T-helper 2 cell (primary cell): Measurements from ENCODE around the gene FYN.
A peak's percentile ranks its signal among the peaks of the same experiment; 100 is the strongest.
"Not testable (repeated sequence)": the region's sequence is repeated elsewhere in the genome, so short reads cannot be mapped to it uniquely, and the experiment has no call there.

Experiments used
- DNase-seq, 5 experiments: peaks; one replicate each; pipeline versions ENCODE4 v3.0.0 to v3.0.0-alpha.2; 2012 to 2022

The FYN gene

DNA sequence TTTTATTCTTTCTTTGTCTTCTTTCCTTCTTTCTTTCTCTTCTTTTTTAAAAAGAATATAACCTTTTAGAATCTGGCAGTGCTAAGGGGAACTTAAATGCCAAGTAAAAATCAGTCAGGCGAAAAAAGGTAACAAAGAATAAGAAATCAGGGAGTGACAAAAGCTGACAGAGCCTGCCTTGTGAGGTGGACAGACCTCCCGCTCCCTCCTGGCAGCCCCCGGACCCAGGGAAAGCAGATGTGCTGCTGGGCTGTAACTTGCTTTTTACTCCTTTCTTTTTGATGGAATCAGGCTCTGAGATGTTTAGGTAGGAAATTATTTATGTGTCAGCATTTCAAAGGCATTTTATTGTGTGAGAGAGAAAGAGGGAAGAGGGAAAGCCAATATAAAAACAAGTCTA, 172.1 kb downstream of the FYN start:
- no peak for DNase-seq

DNA sequence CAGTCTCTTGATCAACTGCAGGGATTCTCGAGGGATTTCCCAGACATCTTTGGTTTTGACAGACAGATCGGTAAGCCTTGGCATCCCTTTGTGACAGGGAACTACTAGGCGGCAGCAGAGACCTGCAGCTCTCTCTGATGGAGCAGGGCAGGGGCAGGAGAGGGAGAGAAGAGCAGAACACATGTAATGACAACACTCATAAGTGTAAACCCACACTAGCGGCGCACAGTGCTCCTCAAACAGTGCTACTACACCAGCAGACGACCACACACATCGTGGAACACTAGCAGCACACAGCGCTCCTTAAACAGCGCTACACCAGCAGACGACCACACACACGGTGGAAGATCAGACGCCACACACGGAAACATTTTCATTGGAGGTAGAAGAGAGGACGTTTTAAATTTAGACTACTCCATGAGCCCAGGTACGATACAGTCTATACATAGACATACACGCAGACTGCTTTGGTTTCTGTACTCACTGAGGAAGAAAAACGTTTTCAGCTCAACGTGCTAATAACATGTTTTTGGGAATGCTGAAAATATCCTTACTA, 173.0 kb downstream of the FYN start:
- DNase-seq: peak in 1 of 5 experiments; percentile 13

DNA sequence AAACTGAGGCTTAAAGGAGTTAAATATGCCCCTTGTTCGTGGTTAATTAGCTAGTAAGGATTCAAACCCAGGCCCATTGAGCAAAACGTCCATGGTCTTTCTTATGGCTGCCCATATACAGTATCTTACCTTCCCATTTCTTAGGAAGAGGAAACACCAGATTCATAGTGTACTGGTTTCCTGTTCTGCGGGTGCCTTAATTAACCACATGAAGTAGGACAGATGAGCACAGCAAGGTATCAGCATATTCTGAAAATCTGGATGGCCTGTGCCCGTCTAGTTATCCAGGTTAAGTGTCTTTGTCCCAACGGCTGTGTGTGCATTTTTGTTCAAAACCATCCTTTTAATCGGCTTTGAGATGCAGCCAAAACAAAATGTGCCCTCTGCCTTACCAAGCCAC, 174.1 kb downstream of the FYN start:
- DNase-seq: peak in 1 of 5 experiments; percentile 55

DNA sequence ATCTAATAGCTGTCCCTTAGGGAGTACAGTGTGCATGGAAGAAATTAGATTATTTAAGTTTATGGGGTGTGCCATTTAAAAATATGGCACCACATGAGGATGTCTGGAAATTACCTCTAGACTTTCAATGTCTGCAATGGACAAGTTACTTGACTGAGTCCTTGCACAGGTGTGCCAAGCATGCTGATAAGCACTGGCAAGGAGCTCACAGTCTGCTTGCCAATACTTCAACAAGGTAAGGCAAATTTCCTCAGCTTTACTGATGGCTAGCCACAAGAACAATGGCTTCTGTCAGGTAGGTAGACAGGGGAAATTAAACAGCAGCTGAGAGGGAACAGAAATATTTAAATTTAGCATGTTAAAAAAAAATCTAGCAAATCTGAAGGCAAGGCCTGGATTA, 176.4 kb downstream of the FYN start:
- DNase-seq: no peak

DNA sequence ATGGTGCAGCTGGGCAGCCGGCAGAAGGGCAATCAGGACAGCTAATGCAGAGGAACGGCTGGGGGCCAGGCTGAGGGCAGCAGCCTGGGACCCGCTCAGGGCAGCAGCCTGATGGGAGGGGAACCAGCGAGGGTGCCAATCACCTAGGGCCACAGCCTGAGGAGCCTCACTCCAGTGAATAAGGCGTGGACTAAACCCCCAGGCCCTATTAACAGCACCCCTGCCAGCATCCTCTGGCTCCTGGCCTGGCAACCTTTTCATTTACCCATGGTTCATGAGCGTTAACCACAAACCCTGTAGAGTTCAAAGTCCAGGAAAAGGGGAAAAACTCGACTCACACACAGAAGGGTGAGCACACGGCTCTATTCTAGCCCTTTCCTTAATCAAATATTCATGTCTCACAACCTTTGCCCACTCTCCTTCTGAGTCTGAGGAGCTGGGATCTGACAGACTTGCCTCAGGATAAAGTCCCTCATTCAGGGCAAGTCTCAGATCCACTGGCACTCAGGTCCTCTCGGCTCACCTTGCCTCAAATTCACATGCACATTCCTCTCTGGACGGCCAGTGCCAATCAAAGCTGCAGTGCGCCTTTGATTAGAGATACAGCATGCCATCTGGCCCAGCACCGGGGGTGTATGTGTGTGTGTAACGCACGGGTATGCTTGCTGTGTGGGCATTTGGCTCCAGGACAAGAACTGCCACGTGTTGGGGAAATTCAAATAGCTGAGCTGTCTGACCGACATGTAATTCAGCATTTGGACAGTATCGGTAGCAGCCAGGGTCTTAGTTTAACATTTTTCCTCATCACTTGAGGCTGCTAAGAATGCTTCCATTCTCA, 180.7 kb downstream of the FYN start:
- DNase-seq: peak in 1 of 5 experiments; percentile 16

DNA sequence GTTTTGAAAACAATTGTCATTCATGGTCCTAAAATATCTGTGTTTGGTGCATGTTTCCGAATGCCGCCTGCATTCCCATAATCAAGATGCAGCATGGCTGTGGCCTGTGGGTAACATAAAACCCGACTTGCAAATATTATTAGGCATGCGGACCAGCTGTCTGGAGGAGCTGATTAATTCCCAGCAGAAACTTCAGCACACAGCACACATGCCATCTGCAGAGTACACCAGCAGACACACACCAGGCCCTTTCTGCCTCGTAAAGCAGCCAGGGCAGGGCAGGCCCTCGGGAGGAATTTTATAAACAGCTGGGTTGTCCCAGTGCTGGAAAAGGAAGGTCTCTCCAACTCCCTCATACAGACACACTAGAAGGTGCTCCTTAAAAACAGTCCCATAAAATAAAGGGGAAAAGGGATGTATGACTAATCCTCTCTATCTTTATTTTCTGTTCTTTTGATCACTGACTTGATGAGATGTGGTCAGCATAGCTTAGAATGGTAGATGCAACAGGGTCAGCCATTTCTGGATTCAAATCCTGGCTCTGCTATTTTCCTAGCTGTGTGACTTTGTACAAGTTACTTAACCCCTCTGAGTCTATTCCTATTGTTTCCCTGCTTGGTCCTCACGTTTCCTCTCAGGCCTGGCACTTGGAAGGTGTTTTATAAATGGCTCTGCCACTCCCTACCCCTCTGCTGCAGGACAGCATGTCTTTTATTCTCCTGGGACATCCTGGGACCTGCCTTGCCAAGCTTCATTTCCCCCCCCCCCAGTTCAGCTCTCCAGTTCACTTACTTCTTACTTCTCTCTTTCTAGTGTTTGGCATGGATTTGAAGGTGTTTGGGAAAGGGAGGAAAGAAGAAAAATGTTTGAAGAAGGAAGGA, 181.7 kb downstream of the FYN start:
- DNase-seq: no peak

DNA sequence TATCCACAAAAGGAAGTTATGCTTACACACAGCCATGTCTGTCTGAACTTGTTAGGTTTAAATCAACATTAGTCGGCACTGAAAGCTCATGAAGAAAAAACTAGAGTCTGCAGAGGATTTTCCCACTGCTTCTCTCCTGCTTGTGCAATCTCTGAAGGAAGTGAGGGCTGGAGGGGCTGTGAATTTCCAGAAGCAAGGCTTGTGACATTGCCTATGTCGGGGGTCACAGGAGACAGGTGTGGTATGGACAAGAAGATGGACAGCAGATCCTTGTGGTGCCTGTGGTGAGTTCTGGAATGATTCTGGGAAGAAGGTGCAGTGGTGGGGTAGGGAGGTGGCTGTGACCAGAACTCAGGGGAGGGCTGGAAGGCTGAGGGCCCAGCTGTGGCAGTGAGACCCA, 183.3 kb downstream of the FYN start:
- no peak for DNase-seq

DNA sequence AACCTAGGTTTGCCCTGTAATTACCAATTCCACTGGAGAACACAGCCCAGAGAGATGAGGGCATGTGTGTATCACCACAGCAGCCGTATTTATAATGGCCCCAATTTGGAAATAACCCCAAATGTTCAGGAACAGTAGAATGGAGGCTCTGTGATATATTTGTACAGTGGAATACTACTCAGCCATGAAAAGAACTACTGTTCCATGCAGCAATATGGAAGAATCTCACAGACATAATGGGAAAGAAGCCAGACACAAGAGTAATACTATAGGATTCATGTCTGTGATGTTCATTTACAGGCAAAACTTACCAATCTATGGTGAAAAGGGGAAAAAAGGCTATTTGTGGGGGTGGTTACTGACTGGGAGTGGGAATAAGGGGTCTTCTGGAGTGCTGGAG, 183.8 kb downstream of the FYN start:
- DNase-seq: no peak

DNA sequence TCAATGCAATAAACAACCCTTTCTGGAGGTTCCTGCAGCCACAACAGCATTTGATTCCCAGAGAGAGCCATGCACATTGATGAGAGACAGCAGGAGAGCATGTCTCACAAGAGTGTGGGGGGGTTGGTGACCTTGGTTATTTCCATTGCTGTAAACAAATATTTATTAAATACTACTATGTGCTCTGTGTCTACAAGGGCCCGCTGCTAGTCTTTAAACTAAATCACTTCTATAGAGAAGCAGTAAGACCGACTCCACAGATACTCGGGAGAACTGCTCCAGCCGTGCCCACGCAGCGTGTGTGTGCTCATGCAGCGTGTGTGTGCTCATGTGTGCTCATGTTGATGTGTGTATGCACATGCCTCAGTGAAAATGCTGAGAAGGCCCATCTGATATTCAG, 184.9 kb downstream of the FYN start:
- no peak for DNase-seq

DNA sequence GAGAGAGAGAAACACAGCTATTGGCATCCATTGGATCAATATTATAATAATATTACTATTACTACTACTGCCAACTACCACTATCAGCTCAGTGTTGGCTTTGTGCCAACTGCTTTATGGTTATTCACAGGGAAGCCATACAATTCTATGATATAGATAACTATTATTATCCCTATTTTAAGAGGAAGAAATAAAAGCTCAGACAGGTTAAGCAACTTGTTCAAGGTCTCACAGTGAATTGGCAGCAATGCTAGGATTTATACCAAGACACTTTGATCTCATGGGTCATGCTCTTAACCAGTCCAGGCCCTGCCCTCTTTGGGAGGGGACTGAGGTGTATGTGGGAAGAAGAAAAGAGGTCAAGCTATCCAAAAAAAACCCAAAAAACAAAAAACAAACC, 185.6 kb downstream of the FYN start:
- DNase-seq: no peak

DNA sequence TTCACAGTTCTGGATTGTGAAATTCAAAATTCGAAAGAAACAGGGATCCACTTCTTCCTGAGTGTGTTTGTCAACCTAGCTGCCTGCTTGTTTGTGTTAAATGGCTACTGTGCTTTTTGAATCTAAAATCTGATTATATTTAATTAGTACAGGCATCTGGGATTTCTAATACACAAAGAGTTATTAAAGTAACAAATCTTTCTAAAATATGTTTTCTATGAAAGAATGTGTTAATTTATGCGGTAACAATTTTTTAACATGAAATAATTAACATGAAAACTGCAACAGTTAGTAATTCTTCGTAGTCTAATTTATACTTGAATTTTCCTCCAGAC, 186.4 kb downstream of the FYN start:
- DNase-seq: no peak

DNA sequence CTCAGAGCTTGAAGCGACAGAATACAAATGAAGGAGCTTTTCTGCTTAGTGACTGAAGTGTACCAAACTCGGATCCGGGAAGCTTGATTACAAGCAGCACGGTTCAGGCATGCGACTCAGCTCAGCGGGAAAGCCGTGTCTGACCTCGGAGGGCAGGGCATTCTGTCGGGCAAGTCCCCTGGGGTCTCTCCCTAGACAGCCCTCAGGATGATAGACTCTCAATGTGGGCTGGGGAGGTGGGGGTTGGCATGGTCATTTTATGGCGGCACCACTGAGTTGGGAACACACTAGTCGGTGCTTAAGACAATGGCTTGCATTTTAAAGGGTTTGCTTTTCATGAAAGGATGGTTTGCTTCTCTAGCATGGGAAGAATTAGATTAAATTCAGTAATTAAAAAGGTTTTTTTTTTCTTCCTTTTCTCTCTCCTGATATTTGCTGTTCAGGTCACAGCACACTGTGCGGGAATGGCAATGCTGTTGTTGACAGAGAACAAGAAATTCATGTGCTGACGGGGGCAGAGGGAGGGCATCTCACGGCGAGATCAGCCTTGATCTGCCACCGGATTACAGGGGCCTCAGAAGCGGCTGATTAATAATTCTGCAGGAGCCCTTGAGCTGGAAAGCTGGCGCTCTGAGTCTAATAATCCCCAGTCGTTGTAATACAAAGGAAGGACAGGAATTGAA, 186.9 kb downstream of the FYN start:
- DNase-seq: no peak

DNA sequence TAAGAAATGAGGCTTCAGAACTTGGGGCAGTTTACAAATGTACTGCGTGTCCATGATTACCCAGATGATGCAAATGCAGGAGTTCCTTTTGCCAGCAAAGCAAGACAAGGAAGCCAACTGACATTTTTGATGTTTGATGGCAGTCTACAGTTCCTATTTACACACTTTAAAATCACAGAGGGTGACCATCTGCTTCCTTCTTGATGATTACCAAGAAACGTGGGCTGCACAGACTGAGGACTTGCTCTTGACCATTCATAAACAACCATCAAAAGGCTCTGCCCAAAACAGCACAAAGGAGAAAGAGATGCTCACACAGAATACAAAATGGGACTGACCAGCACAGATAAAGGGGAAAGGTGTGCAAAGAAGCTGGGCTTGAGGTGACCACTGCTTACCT, 187.7 kb downstream of the FYN start:
- DNase-seq: no peak

DNA sequence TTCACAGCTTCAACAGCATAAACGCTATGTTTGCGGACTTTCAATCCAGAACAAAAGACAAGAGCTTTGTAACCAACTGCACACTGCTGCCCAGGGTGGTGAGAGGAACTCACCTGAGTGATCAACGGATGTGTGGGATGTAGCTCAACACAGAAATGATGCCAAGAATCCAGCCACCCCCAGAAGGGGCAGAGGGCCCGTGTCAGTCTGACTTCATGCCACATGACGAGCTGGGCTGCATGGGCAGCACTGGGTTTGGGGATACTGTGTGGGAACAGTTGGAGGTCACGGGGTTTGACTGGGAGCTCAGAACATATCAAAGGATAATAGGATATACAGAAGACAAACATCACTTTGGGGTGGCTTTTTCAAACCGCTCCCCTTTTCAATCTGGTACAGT, 188.2 kb downstream of the FYN start:
- no peak for DNase-seq

DNA sequence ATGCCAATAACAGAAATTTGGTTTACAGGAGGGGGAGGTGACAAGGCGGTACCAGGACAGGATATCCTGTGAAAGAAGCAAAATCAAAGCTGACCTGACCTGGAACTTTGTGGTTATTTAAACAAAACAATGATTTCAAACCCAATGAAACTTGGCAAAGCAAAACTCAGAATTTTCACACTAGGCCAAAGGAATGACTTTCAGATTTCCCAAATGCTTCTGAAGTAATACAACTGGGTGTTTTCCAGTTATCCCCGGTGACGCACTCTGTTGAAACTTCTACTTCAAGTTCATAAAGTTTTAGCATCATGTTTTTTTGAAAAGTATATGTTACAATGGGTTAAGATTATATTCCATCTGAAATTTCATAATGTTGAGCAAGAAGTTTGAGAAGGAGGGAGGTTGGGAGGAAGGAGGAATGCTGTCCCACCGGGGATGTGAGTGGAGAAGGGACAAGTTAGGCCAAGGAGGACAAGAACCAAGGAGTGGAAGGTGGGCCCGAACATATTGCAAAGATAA, 189.4 kb downstream of the FYN start:
- DNase-seq: peak in 2 of 5 experiments; percentile 27 to 34

DNA sequence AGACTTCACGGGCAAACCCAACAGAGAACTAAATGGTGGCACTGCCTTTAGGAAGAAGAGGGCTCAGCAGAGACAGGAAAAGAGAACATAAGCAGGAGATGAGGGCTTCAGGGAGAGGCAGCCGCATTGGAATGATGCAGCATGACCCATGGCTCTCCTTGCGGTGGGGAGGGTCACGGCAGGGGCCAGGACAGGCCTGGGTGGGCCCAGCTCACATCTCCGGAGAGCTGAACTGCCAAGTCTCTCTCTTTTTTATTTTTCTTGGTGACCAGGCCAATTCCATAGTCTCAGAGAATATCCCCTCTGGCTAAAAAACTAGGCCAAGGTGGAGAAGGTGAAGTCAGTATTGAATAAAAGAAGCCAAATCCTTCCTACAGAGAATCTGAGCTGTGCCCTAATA, 190.1 kb downstream of the FYN start:
- no peak for DNase-seq

DNA sequence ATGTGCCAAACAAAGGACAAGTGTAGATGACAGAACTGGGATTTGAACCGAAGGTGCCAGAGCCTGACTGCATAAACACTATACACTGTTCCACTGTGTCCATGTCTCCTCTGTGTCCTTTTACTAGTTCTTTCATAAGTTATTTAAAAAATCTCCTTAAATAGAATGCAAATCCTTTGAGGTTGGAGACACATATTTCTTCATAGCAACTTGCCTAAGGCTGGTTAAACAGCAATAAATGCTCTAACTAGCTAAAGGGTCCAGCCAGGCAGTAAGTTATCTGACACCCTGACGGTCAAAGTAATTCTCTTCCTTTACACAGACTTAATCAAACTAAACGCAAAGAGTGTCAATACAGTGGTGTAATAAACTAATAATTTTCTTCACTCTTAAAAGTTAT, 191.4 kb downstream of the FYN start:
- DNase-seq: no peak

DNA sequence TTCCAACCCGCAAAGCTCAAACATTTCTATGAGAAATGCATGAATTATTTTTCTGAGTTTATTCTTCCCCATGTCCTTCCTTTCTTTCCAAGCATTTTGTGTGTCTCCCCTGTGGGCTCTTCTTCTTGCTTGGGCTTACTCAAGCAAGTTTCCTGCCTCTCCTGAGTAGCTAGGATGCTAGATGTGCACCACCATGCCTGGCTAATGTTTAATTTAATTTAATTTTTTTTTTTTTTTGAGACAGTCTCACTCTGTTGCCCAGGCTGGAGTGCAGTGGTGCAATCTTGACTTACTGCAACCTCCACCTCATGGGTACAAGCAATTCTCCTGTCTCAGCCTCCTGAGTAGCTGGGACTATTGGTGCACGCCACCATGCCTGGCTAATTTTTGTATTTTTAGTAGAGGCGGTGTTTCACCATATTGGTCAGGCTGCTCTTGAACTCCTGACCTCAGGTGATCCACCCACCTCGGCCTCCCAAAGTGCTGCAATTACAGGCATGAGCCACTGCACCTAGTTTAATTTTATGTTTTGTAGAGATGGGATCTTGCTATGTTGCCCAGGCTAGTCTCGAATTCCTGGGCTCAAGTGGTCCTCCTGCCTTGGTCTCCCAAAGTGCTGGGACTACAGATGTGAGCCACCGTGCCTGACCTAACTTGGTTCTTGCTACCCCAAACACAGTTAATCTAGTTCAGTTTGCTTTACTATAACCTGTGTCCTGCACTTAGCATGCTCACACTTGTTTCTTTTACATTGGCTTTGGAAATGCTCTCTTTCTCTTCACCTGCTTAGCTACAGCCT, 192.2 kb downstream of the FYN start:
- not testable (repeated sequence) for DNase-seq

DNA sequence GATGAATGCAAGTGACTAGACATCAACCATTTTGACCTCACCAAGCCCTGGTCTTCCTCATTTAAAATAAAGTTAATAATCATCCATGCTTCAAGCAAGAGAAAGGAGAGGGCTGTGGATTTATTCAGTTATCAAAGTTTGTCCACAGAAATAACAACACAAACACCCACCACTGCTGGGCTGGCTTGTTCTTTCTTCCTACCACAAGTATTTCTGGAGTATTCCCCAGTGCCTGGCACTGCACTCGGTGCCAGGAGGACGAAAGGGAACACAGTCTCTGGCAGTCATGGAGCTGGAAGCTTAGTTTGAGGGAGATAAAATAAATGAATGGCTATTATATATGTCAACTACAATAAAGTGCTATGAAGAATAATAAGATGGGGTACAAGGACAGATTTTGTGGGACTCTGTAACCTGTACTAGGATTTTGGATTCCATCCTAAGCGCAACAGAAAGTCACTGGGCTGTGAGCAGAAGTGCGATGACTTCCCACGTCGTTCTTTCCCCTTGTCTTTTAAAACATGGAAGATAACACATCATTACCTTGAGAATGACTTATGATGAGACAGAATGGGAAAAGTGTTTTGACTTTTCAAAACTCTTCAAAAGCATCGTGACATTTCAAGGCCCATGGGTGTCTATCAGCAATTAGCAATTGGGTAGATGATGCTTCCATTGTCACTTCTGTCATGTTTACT, 193.1 kb downstream of the FYN start:
- no peak for DNase-seq

DNA sequence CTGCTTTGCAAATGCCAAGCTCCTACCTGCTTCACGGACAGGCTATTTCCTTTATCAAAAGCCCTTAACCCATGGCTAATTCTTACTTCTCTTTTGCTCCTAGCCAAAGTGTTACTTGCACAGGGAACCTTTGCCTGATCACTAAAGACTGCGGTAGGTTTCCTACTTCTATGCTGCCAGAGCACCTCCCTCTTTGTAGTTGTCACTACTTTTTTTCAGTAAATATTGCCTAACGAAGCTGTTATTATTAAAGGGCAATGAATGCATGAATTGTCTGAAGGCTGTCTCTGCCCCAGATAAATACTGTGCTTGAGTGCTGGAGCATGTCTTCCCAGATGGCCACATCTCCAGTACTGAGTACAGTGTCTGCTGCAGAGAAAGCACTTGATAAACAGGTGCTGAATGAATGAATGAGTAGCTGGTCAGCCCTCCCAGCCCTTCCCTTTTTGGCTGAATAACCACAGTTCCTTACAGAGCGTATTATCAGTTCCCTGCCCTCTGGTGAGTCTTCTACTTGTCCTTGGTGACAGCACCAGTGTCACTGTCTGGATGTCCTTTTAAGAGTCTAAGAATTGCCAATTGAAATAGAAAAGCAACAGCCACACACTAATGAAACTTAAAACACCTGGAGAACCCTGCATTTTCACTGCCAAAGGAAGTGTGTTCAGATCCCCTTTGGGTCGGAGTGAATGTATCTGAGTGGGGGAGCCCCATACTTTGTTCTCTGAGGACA, 194.0 kb downstream of the FYN start:
- DNase-seq: no peak
